Measurements from ENCODE around the gene FIGLA. TPM values are rescaled to one million over a fixed set of nuclear protein-coding genes. Genes with fewer than 3 reads are reported as not detected.

FIGLA gene
- polyA plus RNA-seq, 1 of the 3 experiments (the other 2 are of a cell fraction) = not detected

GRCh38 chr2:70730730-70731129 is 59.7 kb downstream of the FIGLA start:
- DNase-seq = no peak
- no peak for TF ChIP-seq MEF2A (IDR thresholded peaks at IDR 0.05; ENCODE audit: borderline replicate concordance, low read depth)
- TF ChIP-seq USF2 (IDR thresholded peaks at IDR 0.05; ENCODE audit: borderline replicate concordance, low read depth, low read length) = no peak
- no peak for TF ChIP-seq RFX5 (IDR thresholded peaks at IDR 0.05; ENCODE audit: low read length)
- TF ChIP-seq, protein P1, sequence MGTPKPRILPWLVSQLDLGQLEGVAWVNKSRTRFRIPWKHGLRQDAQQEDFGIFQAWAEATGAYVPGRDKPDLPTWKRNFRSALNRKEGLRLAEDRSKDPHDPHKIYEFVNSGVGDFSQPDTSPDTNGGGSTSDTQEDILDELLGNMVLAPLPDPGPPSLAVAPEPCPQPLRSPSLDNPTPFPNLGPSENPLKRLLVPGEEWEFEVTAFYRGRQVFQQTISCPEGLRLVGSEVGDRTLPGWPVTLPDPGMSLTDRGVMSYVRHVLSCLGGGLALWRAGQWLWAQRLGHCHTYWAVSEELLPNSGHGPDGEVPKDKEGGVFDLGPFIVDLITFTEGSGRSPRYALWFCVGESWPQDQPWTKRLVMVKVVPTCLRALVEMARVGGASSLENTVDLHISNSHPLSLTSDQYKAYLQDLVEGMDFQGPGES (IDR thresholded peaks at IDR 0.05; ENCODE audit: low read depth, low read length) = no peak
- TF ChIP-seq TEAD4 (IDR thresholded peaks at IDR 0.05; ENCODE audit: borderline replicate concordance, insufficient read depth) = no peak
- TF ChIP-seq, protein P2, sequence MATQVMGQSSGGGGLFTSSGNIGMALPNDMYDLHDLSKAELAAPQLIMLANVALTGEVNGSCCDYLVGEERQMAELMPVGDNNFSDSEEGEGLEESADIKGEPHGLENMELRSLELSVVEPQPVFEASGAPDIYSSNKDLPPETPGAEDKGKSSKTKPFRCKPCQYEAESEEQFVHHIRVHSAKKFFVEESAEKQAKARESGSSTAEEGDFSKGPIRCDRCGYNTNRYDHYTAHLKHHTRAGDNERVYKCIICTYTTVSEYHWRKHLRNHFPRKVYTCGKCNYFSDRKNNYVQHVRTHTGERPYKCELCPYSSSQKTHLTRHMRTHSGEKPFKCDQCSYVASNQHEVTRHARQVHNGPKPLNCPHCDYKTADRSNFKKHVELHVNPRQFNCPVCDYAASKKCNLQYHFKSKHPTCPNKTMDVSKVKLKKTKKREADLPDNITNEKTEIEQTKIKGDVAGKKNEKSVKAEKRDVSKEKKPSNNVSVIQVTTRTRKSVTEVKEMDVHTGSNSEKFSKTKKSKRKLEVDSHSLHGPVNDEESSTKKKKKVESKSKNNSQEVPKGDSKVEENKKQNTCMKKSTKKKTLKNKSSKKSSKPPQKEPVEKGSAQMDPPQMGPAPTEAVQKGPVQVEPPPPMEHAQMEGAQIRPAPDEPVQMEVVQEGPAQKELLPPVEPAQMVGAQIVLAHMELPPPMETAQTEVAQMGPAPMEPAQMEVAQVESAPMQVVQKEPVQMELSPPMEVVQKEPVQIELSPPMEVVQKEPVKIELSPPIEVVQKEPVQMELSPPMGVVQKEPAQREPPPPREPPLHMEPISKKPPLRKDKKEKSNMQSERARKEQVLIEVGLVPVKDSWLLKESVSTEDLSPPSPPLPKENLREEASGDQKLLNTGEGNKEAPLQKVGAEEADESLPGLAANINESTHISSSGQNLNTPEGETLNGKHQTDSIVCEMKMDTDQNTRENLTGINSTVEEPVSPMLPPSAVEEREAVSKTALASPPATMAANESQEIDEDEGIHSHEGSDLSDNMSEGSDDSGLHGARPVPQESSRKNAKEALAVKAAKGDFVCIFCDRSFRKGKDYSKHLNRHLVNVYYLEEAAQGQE (IDR thresholded peaks at IDR 0.05; ENCODE audit: low read depth, low read length) = no peak
- TF ChIP-seq SIN3A (IDR thresholded peaks at IDR 0.05; ENCODE audit: borderline replicate concordance, low read depth, low read length) = no peak
- no peak for TF ChIP-seq ZBTB33 (IDR thresholded peaks at IDR 0.05; ENCODE audit: borderline replicate concordance, low read depth)
- TF ChIP-seq EZH2phosphoT487 (IDR thresholded peaks at IDR 0.05; ENCODE audit: borderline replicate concordance, low read depth) = no peak
- TF ChIP-seq CTCF (IDR thresholded peaks at IDR 0.05) = no peak
- no peak for TF ChIP-seq YY1 (IDR thresholded peaks at IDR 0.05; ENCODE audit: low read depth)
- TF ChIP-seq POLR2AphosphoS5 (IDR thresholded peaks at IDR 0.05; ENCODE audit: low read depth, low read length) = no peak
- no peak for TF ChIP-seq GABPA (IDR thresholded peaks at IDR 0.05; ENCODE audit: low read depth)
- TF ChIP-seq USF1 (IDR thresholded peaks at IDR 0.05; ENCODE audit: borderline replicate concordance, low read depth) = no peak
- TF ChIP-seq GATA2 (CRISPR knock-in tag; IDR thresholded peaks at IDR 0.05) = no peak
- peaks cover 0 to 24% of the 10 kb centered on the region in 2 experiments; a peak in 2 of 4 replicates for H3K4me1 ChIP-seq (ENCODE audit: control insufficient read depth in 1 of 2, insufficient read depth in 2 of 2, low read depth in 1 of 2, low read length in 1 of 2)
- H3K9me2 ChIP-seq = no peaks in the 10 kb centered on the region
- no peaks in the 10 kb centered on the region for H3K9me3 ChIP-seq
- 53% methylated on average over 2 of the region's 2 CpGs for WGBS (ENCODE audit: low lambda C conversion rate)
- H3K9ac ChIP-seq = no peak overlapping the region
- no peak overlapping the region for H2AFZ ChIP-seq (ENCODE audit: low read depth)
- no peaks in the 10 kb centered on the region for H3F3A ChIP-seq (replicated peaks; ENCODE audit: insufficient read depth)
- no peaks in the 10 kb centered on the region for H4K20me1 ChIP-seq (ENCODE audit: insufficient read depth)
- H3K27me3 ChIP-seq (ENCODE audit: insufficient read depth) = no peaks in the 10 kb centered on the region; the same call in 1 of the 2 replicates
- no peak overlapping the region for H3K4me2 ChIP-seq
- ChIA-PET POLR2A (no interaction called here), CTCF (no interaction called here)
- no peaks in the 10 kb centered on the region for H3K79me2 ChIP-seq (ENCODE audit: insufficient read depth)
- H3K36me3 ChIP-seq (replicated peaks in 1 of 2; ENCODE audit: control insufficient read depth in 1 of 2, insufficient read depth in 2 of 2, low read length in 1 of 2) = no peaks in the 10 kb centered on the region
- H3K27ac ChIP-seq (ENCODE audit: low read depth in 2 of 2, low read length in 1 of 2) = no peak overlapping the region
- H3K4me3 ChIP-seq (ENCODE audit: low read depth in 2 of 2, low read length in 1 of 2) = no peak overlapping the region

Data from SK-N-SH (cell line).